T-cell (primary cell): ENCODE results near the gene TBC1D22A. TPM values are rescaled to one million over a fixed set of nuclear protein-coding genes. Genes with fewer than 3 reads are reported as not detected.

ENCODE experiments used
- ATAC-seq, 4 experiments: fragments of 200-7000 bp in 3 of 4; fragments of 150-1000 bp in 1 of 4; cut with Tn5 transposase; replicated peaks in 1 of 4; 1 replicate in 3 of 4; 2 replicates in 1 of 4; pipeline ENCODE4 v1.10.0; 2021; ENCODE audit warnings: moderate library complexity in 3 of 4, mild to moderate bottlenecking in 2 of 4, moderate number of reproducible peaks in 1 of 4
- CTCF ChIA-PET, 2 donors: fragments of 300-600 bp; sonication (Branson Sonifier 250); formaldehyde crosslinking; loops; one replicate each; lab custom pipeline; 2022; ENCODE audit warnings: antibody characterized with exemption in 2 of 2; lab: Charles Lee
- POLR2A ChIA-PET, 2 donors: fragments of 300-600 bp; sonication (Branson Sonifier 250); formaldehyde crosslinking; loops; one replicate each; lab custom pipeline; 2022; ENCODE audit warnings: antibody characterized with exemption in 2 of 2; lab: Charles Lee
- DNase-seq, 35 experiments: peaks; one replicate each; pipeline versions ENCODE4 v3.0.0 to v3.0.0-alpha.2; 2013 to 2023
- H3K27ac ChIP-seq: one replicate; pipeline ENCODE4 v1.5.1; 2013; ENCODE audit warnings: low read length
- H3K27me3 ChIP-seq, 2 experiments: replicated peaks in 1 of 2; 1 replicate in 1 of 2; 2 replicates in 1 of 2; pipeline versions ENCODE4 v1.6.1 to v1.7.0; 2013; ENCODE audit warnings: low read length in 1 of 2, mixed read lengths in 1 of 2; ENCODE audit not compliant: control insufficient read depth in 2 of 2, insufficient read depth in 2 of 2; ENCODE audit errors: extremely low read depth in 1 of 2
- H3K36me3 ChIP-seq, 2 donors: 1 replicate in 1 of 2; 2 replicates in 1 of 2; pipeline versions ENCODE4 v1.6.1 to v1.7.0; 2013; ENCODE audit warnings: low read length in 1 of 2; ENCODE audit not compliant: control insufficient read depth in 2 of 2, insufficient read depth in 1 of 2; ENCODE audit errors: extremely low read depth in 1 of 2
- H3K4me1 ChIP-seq, 2 experiments: 1 replicate in 1 of 2; 2 replicates in 1 of 2; pipeline versions ENCODE4 v1.6.1 to v1.7.0; 2013; ENCODE audit warnings: low read length in 2 of 2, mixed read lengths in 1 of 2; ENCODE audit not compliant: insufficient read depth in 2 of 2, control insufficient read depth in 1 of 2; ENCODE audit errors: extremely low read depth in 1 of 2
- H3K4me3 ChIP-seq, 2 donors: 1 replicate in 1 of 2; 2 replicates in 1 of 2; pipeline versions ENCODE4 v1.5.1 to v1.7.0; 2013; ENCODE audit warnings: mild to moderate bottlenecking in 2 of 2, low read length in 1 of 2, moderate library complexity in 1 of 2; ENCODE audit not compliant: control insufficient read depth in 1 of 2; ENCODE audit errors: extremely low read depth in 1 of 2
- H3K9me3 ChIP-seq: 2 replicates; pipeline ENCODE4 v1.7.0; 2013
- H3K27ac Mint-ChIP-seq, 2 donors: one replicate each; pipeline ENCODE4 v1.8.0; 2020 to 2021; ENCODE audit warnings: mild to moderate bottlenecking in 2 of 2, mixed read lengths in 2 of 2
- H3K27me3 Mint-ChIP-seq, 2 donors: one replicate each; pipeline ENCODE4 v1.8.0; 2021 to 2022; ENCODE audit warnings: mixed read lengths in 2 of 2
- H3K36me3 Mint-ChIP-seq: one replicate; pipeline ENCODE4 v1.8.0; 2021; ENCODE audit warnings: mixed read lengths
- H3K4me1 Mint-ChIP-seq, 3 donors: one replicate each; pipeline ENCODE4 v1.8.0; 2020 to 2022; ENCODE audit warnings: mixed read lengths in 3 of 3, mild to moderate bottlenecking in 1 of 3
- H3K4me3 Mint-ChIP-seq, 3 donors: one replicate each; pipeline ENCODE4 v1.8.0; 2020 to 2022; ENCODE audit warnings: mild to moderate bottlenecking in 3 of 3, mixed read lengths in 3 of 3, moderate library complexity in 3 of 3
- H3K9me3 Mint-ChIP-seq, 3 donors: one replicate each; pipeline ENCODE4 v1.8.0; 2020 to 2022; ENCODE audit warnings: mixed read lengths in 3 of 3
- WGBS: methylation state at CpG from one replicate; pipeline ENCODE4 v1.1.5; 2013; ENCODE audit warnings: missing lambda C conversion rate; ENCODE audit not compliant: insufficient coverage; 5-methylcytosine and 5-hydroxymethylcytosine counted together
- total RNA-seq, 35 experiments: library from RNA in 6 of 35; stranded (reverse) in 6 of 35; fragments of 120-200 nt in 1 of 35; gene quantifications; one replicate each; pipeline versions ENCODE4 v1.2.1 to v1.2.4 and lab custom pipeline; 2013 to 2026

Gene TBC1D22A
- total RNA-seq, 5 donors from 2014 or later (not counting 1 experiment from before 2014, with no cell fraction given), result 38.3 to 67.8 (median 57.7) TPM

DNA sequence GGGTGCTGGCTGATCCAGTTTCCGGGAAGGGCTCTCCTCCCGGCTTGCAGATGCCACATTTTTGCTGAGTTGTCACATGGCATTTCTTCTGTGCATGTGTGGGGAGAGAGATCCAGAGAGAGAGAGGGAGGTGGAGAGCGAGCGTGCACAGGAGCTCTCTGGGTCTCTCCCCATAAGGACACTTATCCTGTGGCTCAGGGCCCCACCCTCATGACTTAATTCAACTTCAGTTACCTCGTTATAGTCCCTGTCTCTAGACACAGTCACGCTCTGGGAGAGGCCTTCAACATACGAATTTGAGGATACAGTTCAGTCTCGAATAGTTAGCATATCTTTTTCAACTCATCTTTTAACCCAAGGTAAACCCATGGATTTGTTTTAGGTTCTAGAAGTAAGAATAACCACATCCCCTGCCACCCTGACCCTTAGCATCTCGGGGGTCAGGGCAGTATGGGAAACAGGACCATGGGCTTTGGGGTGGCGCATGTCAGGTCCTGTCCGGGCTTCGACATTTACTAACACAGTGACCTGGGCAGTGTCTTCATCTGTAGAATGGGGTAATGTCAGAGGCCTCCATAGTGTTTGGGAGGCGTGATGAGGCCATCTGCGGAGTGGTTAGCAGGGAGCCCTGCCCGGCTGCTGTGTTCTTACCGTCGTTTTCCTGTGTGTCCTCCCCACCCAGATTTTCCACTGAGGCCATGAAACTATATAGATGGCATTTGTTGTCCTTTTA, 46.9 kb downstream of the TBC1D22A start:
- H3K9me3 Mint-ChIP-seq, result no peaks in the 10 kb centered on the region
- Histone ChIP-seq H3K36me3 (peaks cover 6 to 35% of the 10 kb centered on the region in 2 donors), H3K4me1 (peaks cover 4 to 5% of the 10 kb centered on the region in 2 experiments), H3K27ac (no peak overlapping the region), H3K9me3 (no peaks in the 10 kb centered on the region), H3K27me3 (no peaks in the 10 kb centered on the region), H3K4me3 (no peak overlapping the region)
- WGBS, result 88% methylated on average over 1 of the region's 17 CpGs
- ChIA-PET POLR2A (no interaction called here), CTCF (no interaction called here)
- no peaks in the 10 kb centered on the region for H3K27me3 Mint-ChIP-seq
- no peak overlapping the region for H3K4me3 Mint-ChIP-seq
- no peak for DNase-seq
- no peak for ATAC-seq
- peaks cover 36 to 49% (median 48%) of the 10 kb centered on the region in 3 donors for H3K4me1 Mint-ChIP-seq
- H3K27ac Mint-ChIP-seq, result no peak overlapping the region
- H3K36me3 Mint-ChIP-seq, result peaks cover 50% of the 10 kb centered on the region

DNA sequence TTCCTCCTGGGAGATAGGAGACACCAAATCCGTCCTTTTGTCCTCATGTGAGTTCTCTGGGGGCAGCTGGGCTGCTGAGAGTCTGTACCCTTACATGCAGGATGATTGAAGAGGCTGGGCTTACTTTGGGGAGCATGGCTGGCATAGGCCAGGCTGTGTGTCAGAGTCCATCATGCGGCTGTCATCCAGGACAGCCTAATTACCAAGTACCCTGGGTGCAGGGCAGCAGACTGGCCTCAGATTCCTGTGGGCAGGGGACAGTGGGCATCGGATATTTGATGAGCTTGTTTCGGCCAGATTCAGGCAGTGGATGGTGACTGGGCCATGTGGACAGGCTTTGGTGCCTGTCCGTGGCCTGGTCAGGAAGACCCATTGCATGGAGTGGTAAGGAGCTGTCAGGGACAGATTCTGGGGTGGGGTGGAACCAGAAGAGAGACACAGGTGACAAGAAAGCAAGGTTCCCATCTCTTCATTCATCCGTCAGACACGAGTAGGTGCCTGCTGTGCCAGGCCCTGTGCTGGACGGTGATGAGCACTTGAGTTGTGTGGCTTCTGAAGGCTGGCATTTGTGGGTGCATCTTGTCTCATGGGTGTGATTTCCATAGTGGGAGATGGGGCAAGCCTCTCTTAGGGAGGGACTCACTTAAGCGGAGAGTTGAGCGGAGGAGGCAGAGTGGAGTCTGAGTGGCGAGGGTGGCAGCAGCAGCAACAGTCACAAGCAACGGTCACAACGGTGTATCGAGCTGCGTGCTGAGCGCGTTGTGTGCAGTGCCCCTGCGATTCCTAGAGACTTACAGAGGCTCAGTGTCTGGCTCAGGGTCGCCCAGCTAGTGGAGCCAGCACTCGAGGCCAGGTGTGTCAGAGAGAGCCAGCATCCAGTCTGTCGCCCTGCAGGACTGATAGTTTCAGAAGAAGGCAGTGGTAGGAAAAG, 48.7 kb downstream of the TBC1D22A start:
- no peaks in the 10 kb centered on the region for H3K27me3 ChIP-seq
- POLR2A ChIA-PET, result no interaction called here
- no peak overlapping the region for H3K4me3 ChIP-seq
- WGBS, result 98% methylated on average over 21 of the region's 21 CpGs
- no peak overlapping the region for H3K4me3 Mint-ChIP-seq
- H3K4me1 ChIP-seq, result peaks cover 4 to 7% of the 10 kb centered on the region in 2 experiments
- no peak for DNase-seq
- no peaks in the 10 kb centered on the region for H3K9me3 Mint-ChIP-seq
- H3K27ac Mint-ChIP-seq, result no peak overlapping the region
- no peak for ATAC-seq
- H3K36me3 ChIP-seq, result peaks cover 6 to 27% of the 10 kb centered on the region in 2 donors
- no peaks in the 10 kb centered on the region for H3K9me3 ChIP-seq
- CTCF ChIA-PET, result interaction anchor here in 1 of 2 donors (0.6 to 0.7 kb wide), 2 partner anchors 9 kb away, joined by 3 read pairs; no protein-coding TSS in a partner anchor
- no peaks in the 10 kb centered on the region for H3K27me3 Mint-ChIP-seq
- H3K27ac ChIP-seq, result no peak overlapping the region
- peaks cover 37 to 50% (median 49%) of the 10 kb centered on the region in 3 donors for H3K4me1 Mint-ChIP-seq
- H3K36me3 Mint-ChIP-seq, result peaks cover 51% of the 10 kb centered on the region

DNA sequence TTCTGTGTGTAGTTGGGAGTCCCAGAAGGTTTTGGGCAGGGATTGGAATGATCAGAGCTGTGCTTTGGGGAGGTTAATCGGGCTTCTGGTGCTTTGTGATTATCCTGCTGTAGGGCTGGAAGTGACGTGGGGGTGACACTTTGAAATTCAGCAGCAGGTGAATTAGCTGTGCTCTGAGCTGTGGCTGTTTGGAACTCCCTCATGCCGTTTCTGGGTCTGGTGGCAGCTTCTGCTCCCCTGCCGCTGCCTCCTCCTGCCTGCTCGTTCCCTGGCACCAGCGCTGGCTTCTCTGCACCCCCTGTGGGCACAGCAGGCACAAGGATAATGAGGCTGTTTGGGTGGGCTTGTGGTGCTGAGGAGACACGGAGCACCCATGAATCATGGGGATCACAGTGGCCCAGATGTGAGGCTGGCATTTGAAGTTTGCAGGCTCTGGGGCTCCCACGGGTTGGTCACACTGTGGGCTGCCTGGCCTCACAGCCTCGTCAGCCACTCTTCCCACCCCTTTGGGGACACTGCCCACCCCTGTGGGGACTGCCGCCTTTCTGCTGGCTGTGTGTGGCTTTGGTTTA, 49.7 kb downstream of the TBC1D22A start:
- DNase-seq (no peak), ATAC-seq (no peak)
- POLR2A ChIA-PET, result no interaction called here
- H3K27ac Mint-ChIP-seq, result no peak overlapping the region
- Histone ChIP-seq H3K9me3 (no peaks in the 10 kb centered on the region), H3K4me3 (no peak overlapping the region), H3K27me3 (no peaks in the 10 kb centered on the region), H3K4me1 (peaks cover 0 to 3% of the 10 kb centered on the region in 2 experiments), H3K27ac (no peak overlapping the region), H3K36me3 (peaks cover 6 to 23% of the 10 kb centered on the region in 2 donors)
- peaks cover 49% of the 10 kb centered on the region for H3K36me3 Mint-ChIP-seq
- no peaks in the 10 kb centered on the region for H3K27me3 Mint-ChIP-seq
- H3K4me3 Mint-ChIP-seq, result no peak overlapping the region
- WGBS, result 95% methylated on average over 6 of the region's 10 CpGs
- CTCF ChIA-PET, result interaction anchor here (0.6 to 1.0 kb wide), 3 partner anchors 8 to 9 kb away, joined by 3 to 6 read pairs (median 3); no protein-coding TSS in a partner anchor
- peaks cover 31 to 47% (median 45%) of the 10 kb centered on the region in 3 donors for H3K4me1 Mint-ChIP-seq
- H3K9me3 Mint-ChIP-seq, result no peaks in the 10 kb centered on the region

DNA sequence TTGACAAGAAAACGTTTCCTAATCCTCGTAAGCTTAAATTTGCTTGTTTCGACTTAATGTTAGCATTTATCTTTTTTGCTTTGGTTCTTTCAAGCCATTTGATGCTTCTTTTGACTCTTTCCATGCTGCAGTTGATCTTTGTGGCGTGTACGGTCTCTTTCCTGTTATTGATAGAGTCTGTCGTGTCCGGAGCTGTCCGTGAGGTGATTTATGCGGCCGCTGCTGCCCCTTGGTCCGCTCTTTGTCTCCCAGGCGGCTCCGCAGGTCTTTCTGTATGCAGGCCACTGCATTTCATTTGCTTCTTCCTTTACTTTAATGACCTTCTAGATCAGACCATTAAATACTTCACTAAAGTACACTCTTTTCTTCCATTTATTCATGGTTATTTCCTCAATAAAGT, 50.3 kb downstream of the TBC1D22A start:
- H3K4me3 Mint-ChIP-seq, result no peak overlapping the region

DNA sequence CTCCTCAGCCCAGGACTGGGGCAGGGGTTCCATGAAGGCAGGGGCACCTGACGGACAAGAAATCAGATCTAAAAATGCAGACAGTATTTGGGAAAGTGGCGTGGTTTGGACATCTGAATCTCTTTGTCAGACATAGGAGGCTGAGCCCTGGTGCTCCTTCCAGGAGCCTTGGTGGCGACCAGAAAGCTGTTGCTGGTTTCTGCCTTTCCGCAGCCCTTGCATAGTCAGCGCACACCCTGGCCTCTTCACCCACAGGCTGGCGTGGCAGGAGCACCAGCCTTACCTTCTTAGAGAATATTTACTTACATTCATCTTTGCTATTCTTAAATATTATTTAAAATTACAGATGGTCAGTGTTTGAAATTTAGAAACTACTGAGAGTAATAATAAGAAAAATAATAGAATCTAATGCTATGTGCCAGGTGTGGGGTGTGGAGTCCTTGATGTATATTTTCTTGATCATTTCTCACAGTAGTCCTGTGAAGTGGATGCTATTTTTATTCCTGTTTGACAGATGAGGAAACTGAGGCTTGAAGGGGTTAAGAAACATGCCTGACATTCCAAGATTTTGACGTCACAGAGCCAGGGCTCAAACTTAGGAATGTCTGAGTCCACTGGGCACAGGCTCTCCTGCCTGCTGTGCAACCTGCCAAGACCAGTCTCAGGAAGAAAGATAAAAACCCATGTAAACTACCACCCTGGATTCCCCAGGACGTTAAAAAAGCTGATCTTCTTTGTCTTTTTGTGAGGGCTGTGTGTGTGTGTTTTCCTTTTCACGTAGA, 51.6 kb downstream of the TBC1D22A start:
- DNase-seq (no peak), ATAC-seq (no peak)
- Mint-ChIP-seq H3K4me3 (no peak overlapping the region), H3K9me3 (peaks cover 0 to 3% (median 3%) of the 10 kb centered on the region in 3 donors), H3K27me3 (no peaks in the 10 kb centered on the region), H3K4me1 (peaks cover 45 to 59% (median 55%) of the 10 kb centered on the region in 3 donors), H3K27ac (no peak overlapping the region), H3K36me3 (peaks cover 58% of the 10 kb centered on the region)
- whole genome bisulfite sequencing, result 100% methylated on average over 4 of the region's 9 CpGs
- no peaks in the 10 kb centered on the region for H3K27me3 ChIP-seq
- H3K9me3 ChIP-seq, result no peaks in the 10 kb centered on the region
- H3K36me3 ChIP-seq, result peaks cover 5 to 17% of the 10 kb centered on the region in 2 donors
- POLR2A ChIA-PET, result interaction anchor here in 1 of 2 donors (0.6 kb wide), 1 partner anchor 23 kb away, joined by 3 read pairs; no protein-coding TSS in a partner anchor
- H3K27ac ChIP-seq, result no peak overlapping the region
- CTCF ChIA-PET, result no interaction called here
- peaks cover 0 to 3% of the 10 kb centered on the region in 2 experiments for H3K4me1 ChIP-seq
- no peak overlapping the region for H3K4me3 ChIP-seq

More for the DNA sequence above, 50.3 kb downstream of the TBC1D22A start:
- ChIA-PET CTCF (interaction anchor here (0.6 to 1.0 kb wide), 2 partner anchors 8 to 9 kb away, joined by 3 to 6 read pairs; no protein-coding TSS in a partner anchor), POLR2A (interaction anchor here in 1 of 2 donors (0.6 kb wide), 1 partner anchor 214 kb away, joined by 4 read pairs; no protein-coding TSS in a partner anchor)
- Histone ChIP-seq H3K4me3 (no peak overlapping the region), H3K9me3 (no peaks in the 10 kb centered on the region), H3K27me3 (no peaks in the 10 kb centered on the region), H3K27ac (no peak overlapping the region), H3K4me1 (peaks cover 0 to 3% of the 10 kb centered on the region in 2 experiments), H3K36me3 (peaks cover 6 to 17% of the 10 kb centered on the region in 2 donors)
- WGBS, result 97% methylated on average over 10 of the region's 13 CpGs
- peaks cover 49% of the 10 kb centered on the region for H3K36me3 Mint-ChIP-seq
- H3K4me1 Mint-ChIP-seq, result peaks cover 33 to 48% (median 44%) of the 10 kb centered on the region in 3 donors
- H3K27me3 Mint-ChIP-seq, result no peaks in the 10 kb centered on the region
- DNase-seq, result no peak
- no peak overlapping the region for H3K27ac Mint-ChIP-seq
- peaks cover 0 to 3% (median 3%) of the 10 kb centered on the region in 3 donors for H3K9me3 Mint-ChIP-seq
- no peak for ATAC-seq
